Testis (tissue), 3 donors: ENCODE data around the gene PRKG1. TPM values are rescaled to one million over a fixed set of nuclear protein-coding genes. Genes with fewer than 3 reads are reported as not detected.

Experiments
- DNase-seq: peaks from one replicate; pipeline ENCODE4 v3.0.0-alpha.2; 2019
- H3K27ac ChIP-seq, 2 donors: fragments of 200-600 bp; sonication (generic); one replicate each; pipeline ENCODE4 v1.5.1; 2019
- H3K27me3 ChIP-seq: fragments of 200-600 bp; sonication (generic); one replicate; pipeline ENCODE4 v1.5.1; 2019
- H3K36me3 ChIP-seq: fragments of 200-600 bp; sonication (generic); one replicate; pipeline ENCODE4 v1.5.1; 2017; ENCODE audit warnings: low read depth; ENCODE audit errors: missing control alignments
- H3K4me1 ChIP-seq: fragments of 200-600 bp; sonication (generic); one replicate; pipeline ENCODE4 v1.5.1; 2019
- H3K4me3 ChIP-seq, 2 donors: fragments of 200-600 bp; sonication (generic); one replicate each; pipeline ENCODE4 v1.5.1; 2017 to 2019
- H3K9me3 ChIP-seq: fragments of 200-600 bp; sonication (generic); one replicate; pipeline ENCODE4 v1.5.1; 2017
- POLR2A ChIP-seq: fragments of 450-650 bp; IDR thresholded peaks from one replicate; pipeline ENCODE4 v1.6.1; 2017; ENCODE audit warnings: antibody characterized with exemption, mild to moderate bottlenecking, moderate library complexity
- WGBS, 2 donors: methylation state at CpG; one replicate each; pipeline ENCODE4 v1.1.5; 2018; 5-methylcytosine and 5-hydroxymethylcytosine counted together
- intact Hi-C: fragments of 100-400 bp; cut with DNase I; formaldehyde crosslinking; loops from one replicate; pipeline ENCODE4 v1.15.1; 2023; ENCODE audit warnings: low total_unique reads
- polyA plus RNA-seq: library from polyadenylated mRNA; stranded (reverse); fragments of 350-450 nt; fragmentation: Illumina TruSeq; extraction: RNeasy Lipid Tissue Mini Kit (QIAGEN cat#74804); gene quantifications from one replicate; pipeline ENCODE4 v1.2.3, GENCODE V29; 2014; ENCODE audit warnings: low read depth, low replicate concordance; ENCODE audit not compliant: insufficient read depth
- total RNA-seq, 2 donors: library from RNA; depleted of rRNA; stranded (reverse); fragments of >200 nt; gene quantifications; one replicate each; pipeline ENCODE4 v1.2.3, GENCODE V29; 2016
- TF ChIP-seq, protein P1 (sequence below), 3 experiments: fragments of 450-650 bp in 2 of 3; fragments of 200-600 bp in 1 of 3; sonication (generic) in 1 of 3; IDR thresholded peaks; one replicate each; pipeline ENCODE4 v1.5.1; 2016 to 2019; ENCODE audit warnings: antibody characterized with exemption in 3 of 3, mild to moderate bottlenecking in 2 of 3, moderate library complexity in 1 of 3

PRKG1 gene
- total and polyA plus RNA-seq, 3 donors from 2014 or later = 6.3 to 15.3 (median 12.5) TPM

DNA sequence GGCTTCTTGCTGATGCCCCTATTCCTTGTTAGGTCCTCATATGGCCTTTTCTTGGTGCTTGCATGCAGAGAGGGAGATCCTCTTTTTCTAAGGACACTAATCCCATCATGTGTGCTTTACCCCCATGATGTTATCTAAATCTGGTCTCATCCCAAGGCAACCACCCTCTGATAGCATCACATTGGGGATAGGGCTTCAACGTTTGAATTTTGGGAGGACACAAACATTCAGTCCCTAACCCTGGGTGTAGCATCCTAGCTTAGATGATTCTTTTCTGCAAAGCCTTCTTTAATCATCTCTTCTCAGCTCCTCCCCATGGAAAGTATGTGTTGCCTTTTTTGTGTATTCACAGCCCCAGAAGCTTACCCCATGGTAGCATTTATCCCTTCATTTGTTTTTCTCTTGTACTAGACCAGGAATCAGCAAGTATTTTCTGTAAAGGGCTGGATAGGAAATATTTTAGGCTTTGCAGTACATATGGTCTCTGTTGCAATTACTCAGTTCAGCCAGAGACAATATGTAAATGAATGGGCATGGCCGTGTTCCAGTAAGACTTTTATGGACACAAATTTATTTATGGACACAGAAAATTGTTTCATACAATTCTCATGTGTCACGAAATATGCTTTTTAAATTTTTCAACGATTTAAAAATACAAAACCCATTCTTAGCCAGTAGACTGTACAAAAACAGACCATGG lies 726.6 kb downstream of the PRKG1 start:
- Histone ChIP-seq H3K9me3 (no peaks in the 10 kb centered on the region), H3K27me3 (no peaks in the 10 kb centered on the region), H3K36me3 (no peaks in the 10 kb centered on the region), H3K4me1 (no peaks in the 10 kb centered on the region), H3K27ac (no peak overlapping the region), H3K4me3 (no peak overlapping the region)
- 84 to 85% methylated on average over 4 of the region's 4 CpGs for WGBS, 2 donors
- no peak for DNase-seq
- no peak for TF ChIP-seq POLR2A
- TF ChIP-seq, protein P1, sequence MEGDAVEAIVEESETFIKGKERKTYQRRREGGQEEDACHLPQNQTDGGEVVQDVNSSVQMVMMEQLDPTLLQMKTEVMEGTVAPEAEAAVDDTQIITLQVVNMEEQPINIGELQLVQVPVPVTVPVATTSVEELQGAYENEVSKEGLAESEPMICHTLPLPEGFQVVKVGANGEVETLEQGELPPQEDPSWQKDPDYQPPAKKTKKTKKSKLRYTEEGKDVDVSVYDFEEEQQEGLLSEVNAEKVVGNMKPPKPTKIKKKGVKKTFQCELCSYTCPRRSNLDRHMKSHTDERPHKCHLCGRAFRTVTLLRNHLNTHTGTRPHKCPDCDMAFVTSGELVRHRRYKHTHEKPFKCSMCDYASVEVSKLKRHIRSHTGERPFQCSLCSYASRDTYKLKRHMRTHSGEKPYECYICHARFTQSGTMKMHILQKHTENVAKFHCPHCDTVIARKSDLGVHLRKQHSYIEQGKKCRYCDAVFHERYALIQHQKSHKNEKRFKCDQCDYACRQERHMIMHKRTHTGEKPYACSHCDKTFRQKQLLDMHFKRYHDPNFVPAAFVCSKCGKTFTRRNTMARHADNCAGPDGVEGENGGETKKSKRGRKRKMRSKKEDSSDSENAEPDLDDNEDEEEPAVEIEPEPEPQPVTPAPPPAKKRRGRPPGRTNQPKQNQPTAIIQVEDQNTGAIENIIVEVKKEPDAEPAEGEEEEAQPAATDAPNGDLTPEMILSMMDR (IDR thresholded peaks at IDR 0.05) = no peak
- intact Hi-C loops = no loop called here

- no peak for DNase-seq
- Histone ChIP-seq H3K4me1 (no peaks in the 10 kb centered on the region), H3K9me3 (no peaks in the 10 kb centered on the region), H3K36me3 (no peaks in the 10 kb centered on the region), H3K27ac (no peak overlapping the region), H3K4me3 (no peak overlapping the region), H3K27me3 (no peaks in the 10 kb centered on the region)
- intact Hi-C loops = no loop called here
- TF ChIP-seq, protein P1 (IDR thresholded peaks at IDR 0.05) = no peak
- TF ChIP-seq POLR2A = no peak
These were observed 727.7 kb downstream of the PRKG1 start for GRCh38 chr10:51802030-51802429.

- WGBS, 2 donors = 92 to 93% methylated on average over 3 of the region's 3 CpGs
- Histone ChIP-seq H3K27me3 (no peaks in the 10 kb centered on the region), H3K27ac (no peak overlapping the region), H3K4me3 (no peak overlapping the region), H3K36me3 (no peaks in the 10 kb centered on the region), H3K9me3 (no peaks in the 10 kb centered on the region), H3K4me1 (no peaks in the 10 kb centered on the region)
- TF ChIP-seq, protein P1 (IDR thresholded peaks at IDR 0.05) = no peak
- TF ChIP-seq POLR2A = no peak
- DNase-seq = no peak
- intact Hi-C loops = no loop called here
These were observed 730.6 kb downstream of the PRKG1 start for GRCh38 chr10:51804866-51805265.

GRCh38 chr10:51806079-51806835 lies 732.0 kb downstream of the PRKG1 start:
- Histone ChIP-seq H3K27me3 (no peaks in the 10 kb centered on the region), H3K9me3 (no peaks in the 10 kb centered on the region), H3K27ac (no peak overlapping the region), H3K4me3 (no peak overlapping the region), H3K36me3 (no peaks in the 10 kb centered on the region), H3K4me1 (no peaks in the 10 kb centered on the region)
- 92 to 96% methylated on average over 5 of the region's 5 CpGs for WGBS, 2 donors
- DNase-seq = no peak
- TF ChIP-seq, protein P1 (IDR thresholded peaks at IDR 0.05) = no peak
- no peak for TF ChIP-seq POLR2A
- intact Hi-C loops = no loop called here
